NCI-H2081 treated with DMSO at 0.1 percent for 48 hours (cell line): Measurements from ENCODE around the gene TCL1B.

Experiments used
- DNase-seq: peaks from one replicate; lab custom pipeline; 2025; lab: John Stamatoyannopoulos, UW

Gene TCL1B

GRCh38 chr14:95667249-95667693 lies 19.0 kb upstream of the TCL1B start:
- peak; percentile 20 for DNase-seq

- DNase-seq: no peak
Measured at GRCh38 chr14:95668235-95668772, 17.9 kb upstream of the TCL1B start.

GRCh38 chr14:95674613-95675012 lies 11.6 kb upstream of the TCL1B start:
- DNase-seq: no peak

- no peak for DNase-seq
Measured at GRCh38 chr14:95675486-95675885, 10.7 kb upstream of the TCL1B start.

- no peak for DNase-seq
Measured at GRCh38 chr14:95677179-95677835, 8.9 kb upstream of the TCL1B start.

- DNase-seq: no peak
Measured at GRCh38 chr14:95679148-95679815, 6.9 kb upstream of the TCL1B start.

- DNase-seq: peak; percentile 15
Measured at GRCh38 chr14:95679998-95680735, 6.1 kb upstream of the TCL1B start.

- no peak for DNase-seq
Measured at GRCh38 chr14:95681153-95681552, 5.1 kb upstream of the TCL1B start.

GRCh38 chr14:95683793-95684192 lies 2.4 kb upstream of the TCL1B start:
- DNase-seq: no peak

GRCh38 chr14:95686935-95687334 lies 709 bp downstream of the TCL1B start:
- DNase-seq: peak; percentile 22

GRCh38 chr14:95689441-95689840 lies 3.2 kb downstream of the TCL1B start:
- DNase-seq: no peak

- DNase-seq: no peak
Measured at GRCh38 chr14:95690815-95691214, 4.6 kb downstream of the TCL1B start.

- DNase-seq: no peak
Measured at GRCh38 chr14:95691591-95691990, 5.4 kb downstream of the TCL1B start.

- no peak for DNase-seq
Measured at GRCh38 chr14:95692109-95692508, 5.9 kb downstream of the TCL1B start.

- DNase-seq: no peak
Measured at GRCh38 chr14:95695051-95695450, 8.8 kb downstream of the TCL1B start.

GRCh38 chr14:95695913-95696312 lies 9.7 kb downstream of the TCL1B start:
- no peak for DNase-seq

- DNase-seq: no peak
Measured at GRCh38 chr14:95696741-95697140, 10.5 kb downstream of the TCL1B start.

GRCh38 chr14:95697764-95698163 lies 11.5 kb downstream of the TCL1B start:
- DNase-seq: no peak

- no peak for DNase-seq
Measured at GRCh38 chr14:95698287-95698686, 12.1 kb downstream of the TCL1B start.

- DNase-seq: no peak
Measured at GRCh38 chr14:95699412-95699811, 13.2 kb downstream of the TCL1B start.

- DNase-seq: no peak
Measured at GRCh38 chr14:95700221-95700976, 14.2 kb downstream of the TCL1B start.

GRCh38 chr14:95701846-95702221 lies 15.6 kb downstream of the TCL1B start:
- no peak for DNase-seq
